Measurements from ENCODE around the gene AMACR.

Gene AMACR

GRCh38 chr5:34007201-34007620, 639 bp downstream of the AMACR start:
- DNase-seq (ENCODE audit: low spot score) = peak; percentile 17

GRCh38 chr5:34005681-34006080, 2.2 kb downstream of the AMACR start:
- DNase-seq (ENCODE audit: low spot score) = no peak

- DNase-seq (ENCODE audit: low spot score) = peak; percentile 92
Observed at GRCh38 chr5:34005211-34005610, 2.6 kb downstream of the AMACR start.

GRCh38 chr5:34003941-34004340, 3.9 kb downstream of the AMACR start:
- DNase-seq (ENCODE audit: low spot score) = no peak

- DNase-seq (ENCODE audit: low spot score) = no peak
Observed at GRCh38 chr5:34002629-34003328, 5.1 kb downstream of the AMACR start.

DNA sequence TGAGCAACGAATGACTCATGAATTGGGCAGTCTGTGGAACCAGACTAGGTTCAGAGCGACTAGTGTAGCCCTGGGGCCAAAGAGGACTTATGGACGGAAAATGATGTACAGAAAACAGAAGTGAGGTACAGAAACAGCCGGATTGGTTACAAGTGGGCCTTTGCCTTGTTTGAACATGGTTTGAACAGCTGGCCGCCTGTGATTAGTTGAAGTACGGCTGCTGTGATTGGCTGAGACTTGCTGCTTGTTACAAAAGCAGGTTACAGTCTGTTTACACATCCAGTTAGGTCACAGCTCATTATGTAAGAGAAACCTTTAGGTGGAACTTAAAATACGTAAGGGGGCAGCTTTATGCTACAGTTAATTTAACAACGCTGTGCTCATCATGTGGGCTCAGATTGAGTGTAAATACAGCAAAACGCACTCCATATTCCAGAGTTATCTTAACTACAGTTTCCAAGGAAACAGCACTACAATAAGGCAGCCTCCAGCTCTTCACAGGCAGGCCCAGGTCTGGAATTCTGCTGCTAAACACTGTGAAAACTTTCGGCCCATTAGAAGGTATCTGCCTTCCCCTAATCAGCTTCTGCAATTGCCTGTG, 6.5 kb downstream of the AMACR start:
- DNase-seq (ENCODE audit: low spot score) = peak; percentile 51

GRCh38 chr5:33999978-34000377, 7.9 kb downstream of the AMACR start:
- DNase-seq (ENCODE audit: low spot score) = no peak

DNA sequence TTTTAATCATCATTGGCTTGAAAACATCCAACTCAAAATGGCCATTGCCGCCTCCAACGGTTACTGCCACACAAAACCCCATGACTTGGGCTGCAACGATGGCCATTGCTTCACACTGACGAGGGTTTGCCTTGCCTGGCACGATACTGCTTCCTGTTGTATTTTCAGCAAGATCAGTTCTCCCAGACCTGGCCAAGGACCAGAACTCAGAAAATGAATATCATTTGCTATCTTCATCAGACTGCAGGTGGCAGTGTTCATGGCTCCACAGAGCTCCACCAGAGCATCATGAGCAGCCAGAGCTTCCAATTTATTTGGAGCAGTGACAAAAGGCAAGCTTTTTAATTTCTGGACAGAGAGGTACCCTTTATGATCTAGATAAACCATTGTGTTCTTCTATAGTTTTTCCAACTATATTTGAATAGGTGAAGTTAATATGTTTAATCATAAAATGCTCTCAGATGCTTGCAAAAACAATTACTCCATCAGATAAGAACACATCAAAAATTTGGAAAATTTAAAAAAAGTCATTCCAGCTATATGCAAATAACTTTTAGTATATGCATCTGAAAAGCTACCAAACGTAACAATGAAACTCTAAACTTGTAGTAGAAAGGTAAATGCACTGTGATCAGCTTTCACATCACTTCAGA, 10.4 kb downstream of the AMACR start:
- peak; percentile 78 for DNase-seq (ENCODE audit: low spot score)

- DNase-seq (ENCODE audit: low spot score) = no peak
Observed at GRCh38 chr5:33995865-33996264, 12.0 kb downstream of the AMACR start.

GRCh38 chr5:33994845-33995244, 13.0 kb downstream of the AMACR start:
- peak; percentile 42 for DNase-seq (ENCODE audit: low spot score)

DNA sequence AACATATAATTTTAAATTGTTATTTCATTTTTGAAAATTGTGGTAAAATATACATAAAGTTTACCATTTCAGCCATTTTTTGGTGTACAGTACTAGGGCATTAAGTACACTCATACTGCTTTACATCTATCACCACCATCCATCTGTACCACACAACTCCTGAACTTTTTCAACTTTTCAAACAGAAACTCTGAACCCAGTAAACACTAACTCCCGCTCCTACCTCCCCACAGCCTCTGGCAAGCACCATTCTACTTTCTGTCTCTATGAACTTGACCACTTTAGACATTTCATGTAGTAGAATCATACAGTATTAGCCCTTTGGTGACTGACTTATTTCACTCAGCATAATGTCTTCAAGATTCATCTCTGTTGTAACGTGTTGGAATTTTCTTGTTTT, 15.0 kb downstream of the AMACR start:
- DNase-seq (ENCODE audit: low spot score) = no peak

GRCh38 chr5:33985447-33985846, 22.4 kb downstream of the AMACR start:
- no peak for DNase-seq (ENCODE audit: low spot score)

DNA sequence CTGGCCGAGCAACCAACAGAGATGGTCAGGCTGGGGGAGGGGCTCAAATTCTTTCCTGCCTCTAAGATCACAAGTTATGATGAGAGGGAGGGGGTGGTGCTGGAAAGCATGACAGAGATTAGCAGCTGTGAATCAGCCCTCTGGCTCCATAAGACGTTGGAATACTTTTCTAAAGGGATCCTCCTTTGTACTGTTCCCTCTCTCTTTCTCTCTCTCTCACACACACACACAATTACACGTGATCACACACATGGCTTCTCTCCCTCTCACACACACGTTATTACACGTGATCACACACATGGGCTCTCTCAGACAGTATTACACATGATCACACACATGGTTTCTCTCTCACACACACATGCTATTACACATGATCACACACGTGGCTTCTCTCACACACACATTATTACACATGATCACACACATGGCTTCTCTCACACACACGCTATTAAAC, 23.2 kb downstream of the AMACR start, which contains the start of gene SLC45A2:
Gene SLC45A2, minus strand, starts transcription at position 23 of the 454 bp plus-strand sequence. CDS start 110 bp downstream, outside the sequence.
- DNase-seq (ENCODE audit: low spot score) = peak; percentile 16

DNA sequence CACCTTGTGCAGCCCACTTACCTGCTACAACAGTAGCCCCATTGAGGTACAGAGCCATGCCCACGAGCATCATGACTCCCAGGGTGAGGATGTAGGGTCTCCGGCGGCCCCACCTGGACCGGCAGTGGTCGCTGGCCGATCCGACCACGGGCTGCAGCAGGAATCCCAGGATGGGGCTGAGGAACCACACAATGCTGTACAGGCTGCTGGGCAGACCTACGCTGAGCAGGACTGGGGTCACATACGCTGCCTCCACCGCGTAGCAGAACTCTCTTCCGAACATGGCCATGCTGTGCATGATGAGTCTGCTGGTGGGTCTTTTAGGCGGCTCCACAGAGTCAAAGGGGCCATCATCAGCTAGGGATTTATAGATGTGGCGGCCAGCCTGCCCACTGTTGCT, 23.7 kb downstream of the AMACR start:
- DNase-seq (ENCODE audit: low spot score) = no peak

- peak; percentile 13 for DNase-seq (ENCODE audit: low spot score)
Observed at GRCh38 chr5:33981408-33982162, 26.3 kb downstream of the AMACR start.

- no peak for DNase-seq (ENCODE audit: low spot score)
Observed at GRCh38 chr5:33980030-33980429, 27.8 kb downstream of the AMACR start.

GRCh38 chr5:33978306-33978705, 29.5 kb downstream of the AMACR start:
- DNase-seq (ENCODE audit: low spot score) = no peak

DNA sequence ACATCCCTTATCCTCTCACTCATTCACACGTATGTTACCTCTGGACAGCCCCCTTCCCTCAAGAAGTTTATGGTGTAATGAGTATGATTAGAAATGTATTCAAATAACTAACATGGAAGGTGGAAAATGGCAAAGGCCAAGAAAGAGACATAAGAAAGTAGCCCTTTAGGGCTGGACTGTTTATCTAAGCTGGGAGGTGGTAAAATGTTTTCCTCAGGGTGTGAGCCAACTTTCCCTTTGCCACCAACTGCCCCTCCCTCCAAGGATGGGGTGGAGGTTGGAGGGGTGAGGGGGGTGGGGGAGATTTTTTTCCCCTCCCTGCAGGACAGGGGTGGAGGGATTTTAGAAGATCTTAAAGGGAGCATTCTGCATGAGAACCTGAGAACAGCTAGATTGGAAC, 31.5 kb downstream of the AMACR start:
- no peak for DNase-seq (ENCODE audit: low spot score)

DNA sequence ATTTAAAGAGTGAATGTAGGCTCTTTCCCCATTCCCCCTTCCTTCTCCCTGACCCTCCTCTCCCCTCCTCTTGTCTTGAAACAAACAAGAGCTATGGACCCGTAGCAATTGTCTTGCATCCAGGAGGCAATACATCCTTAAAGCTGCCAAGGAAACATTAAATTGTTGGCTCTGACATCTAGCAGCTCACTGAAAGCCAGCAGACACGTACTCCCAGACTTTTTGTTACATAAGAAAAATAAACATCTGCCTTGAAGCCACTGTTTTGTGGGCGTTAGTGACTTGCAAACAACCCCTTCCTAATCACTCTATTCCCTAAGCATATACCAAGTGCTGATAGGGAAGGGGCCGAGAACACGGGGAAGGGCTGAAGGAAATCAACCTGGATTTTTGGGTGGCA, 32.0 kb downstream of the AMACR start:
- no peak for DNase-seq (ENCODE audit: low spot score)

- no peak for DNase-seq (ENCODE audit: low spot score)
Observed at GRCh38 chr5:33973271-33973670, 34.6 kb downstream of the AMACR start.

- DNase-seq (ENCODE audit: low spot score) = peak; percentile 61
Observed at GRCh38 chr5:33969572-33970452, 38.0 kb downstream of the AMACR start.
